Loucy (cell line): ENCODE results near the gene OR2M5.

Experiments used
- EZH2phosphoT487 ChIP-seq: fragments of 200-600 bp; IDR thresholded peaks from 2 replicates; pipeline ENCODE4 v1.6.1; 2018; ENCODE audit warnings: antibody characterized with exemption, mild to moderate bottlenecking, moderate library complexity, borderline replicate concordance
- TF ChIP-seq, protein P1 (sequence below): fragments of 200-600 bp; sonication (generic); conservative IDR thresholded peaks from 2 replicates; pipeline ENCODE4 v1.5.1; 2014; ENCODE audit warnings: mild to moderate bottlenecking, antibody characterized with exemption, low read length

DNA sequence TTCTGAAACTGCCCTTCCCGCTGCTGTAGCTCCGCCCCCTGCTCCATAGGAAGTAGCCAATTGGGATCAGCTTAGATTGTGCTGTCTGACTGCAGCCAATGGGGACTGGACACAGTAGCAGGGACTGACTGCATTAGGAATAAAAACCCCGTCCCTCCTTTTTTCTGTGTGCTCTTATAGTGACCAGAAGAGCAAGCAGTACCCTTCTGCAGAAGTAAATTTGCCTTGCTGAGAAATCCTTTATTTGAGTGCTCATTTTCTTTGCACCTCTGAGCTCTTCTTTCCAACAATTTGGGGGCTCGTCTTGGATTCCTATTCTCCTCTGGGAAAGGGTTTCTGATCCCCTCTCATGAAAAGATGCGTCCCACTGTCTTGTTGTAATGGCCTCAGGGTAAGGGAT, 33.8 kb upstream of the OR2M5 start:
- TF ChIP-seq, protein P1, sequence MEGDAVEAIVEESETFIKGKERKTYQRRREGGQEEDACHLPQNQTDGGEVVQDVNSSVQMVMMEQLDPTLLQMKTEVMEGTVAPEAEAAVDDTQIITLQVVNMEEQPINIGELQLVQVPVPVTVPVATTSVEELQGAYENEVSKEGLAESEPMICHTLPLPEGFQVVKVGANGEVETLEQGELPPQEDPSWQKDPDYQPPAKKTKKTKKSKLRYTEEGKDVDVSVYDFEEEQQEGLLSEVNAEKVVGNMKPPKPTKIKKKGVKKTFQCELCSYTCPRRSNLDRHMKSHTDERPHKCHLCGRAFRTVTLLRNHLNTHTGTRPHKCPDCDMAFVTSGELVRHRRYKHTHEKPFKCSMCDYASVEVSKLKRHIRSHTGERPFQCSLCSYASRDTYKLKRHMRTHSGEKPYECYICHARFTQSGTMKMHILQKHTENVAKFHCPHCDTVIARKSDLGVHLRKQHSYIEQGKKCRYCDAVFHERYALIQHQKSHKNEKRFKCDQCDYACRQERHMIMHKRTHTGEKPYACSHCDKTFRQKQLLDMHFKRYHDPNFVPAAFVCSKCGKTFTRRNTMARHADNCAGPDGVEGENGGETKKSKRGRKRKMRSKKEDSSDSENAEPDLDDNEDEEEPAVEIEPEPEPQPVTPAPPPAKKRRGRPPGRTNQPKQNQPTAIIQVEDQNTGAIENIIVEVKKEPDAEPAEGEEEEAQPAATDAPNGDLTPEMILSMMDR = no peak
- no peak for TF ChIP-seq EZH2phosphoT487
